ENCODE measurements around the gene RHBDL1.

The RHBDL1 gene

GRCh38 chr16:660459-661183 lies 14.8 kb upstream of the RHBDL1 start:
- peak overlapping the region; percentile 65 for H3K27ac ChIP-seq
- no peak for TF ChIP-seq ZFX (IDR thresholded peaks at IDR 0.05; ENCODE audit: borderline replicate concordance)
- peak; percentile 84 for TF ChIP-seq CTCF (IDR thresholded peaks at IDR 0.05)

GRCh38 chr16:661184-661821 lies 14.2 kb upstream of the RHBDL1 start:
- TF ChIP-seq CTCF (IDR thresholded peaks at IDR 0.05) (no peak), ZFX (IDR thresholded peaks at IDR 0.05; ENCODE audit: borderline replicate concordance) (no peak)
- H3K27ac ChIP-seq: peak overlapping the region; percentile 65

- H3K27ac ChIP-seq: peak overlapping the region; percentile 65; the same call in 1 of the 2 replicates
- no peak for TF ChIP-seq CTCF (IDR thresholded peaks at IDR 0.05)
- no peak for TF ChIP-seq ZFX (IDR thresholded peaks at IDR 0.05; ENCODE audit: borderline replicate concordance)
Measured at GRCh38 chr16:662095-662494, 13.4 kb upstream of the RHBDL1 start.

- no peak overlapping the region for H3K27ac ChIP-seq
- TF ChIP-seq CTCF (IDR thresholded peaks at IDR 0.05) (no peak), ZFX (IDR thresholded peaks at IDR 0.05; ENCODE audit: borderline replicate concordance) (no peak)
Measured at GRCh38 chr16:662597-662996, 12.9 kb upstream of the RHBDL1 start.

- H3K27ac ChIP-seq: peak overlapping the region; percentile 88
- TF ChIP-seq CTCF (IDR thresholded peaks at IDR 0.05) (no peak), ZFX (IDR thresholded peaks at IDR 0.05; ENCODE audit: borderline replicate concordance) (no peak)
Measured at GRCh38 chr16:666572-666971, 8.9 kb upstream of the RHBDL1 start.

- peak overlapping the region; percentile 88 for H3K27ac ChIP-seq
- TF ChIP-seq CTCF (IDR thresholded peaks at IDR 0.05): no peak
- TF ChIP-seq ZFX (IDR thresholded peaks at IDR 0.05; ENCODE audit: borderline replicate concordance): no peak
Measured at GRCh38 chr16:667113-667779, 8.2 kb upstream of the RHBDL1 start.

All from 22Rv1 (cell line).